GM19023 (cell line): ENCODE results near the gene OR10A3.
A peak's percentile ranks its signal among the peaks of the same experiment; 100 is the strongest.
"Not testable (repeated sequence)": the region's sequence is repeated elsewhere in the genome, so short reads cannot be mapped to it uniquely, and the experiment has no call there.

Experiments used
- ATAC-seq: cut with Tn5 transposase; IDR thresholded peaks from one replicate; pipeline ENCODE4 v1.9.1; 2021; ENCODE audit warnings: mild to moderate bottlenecking, moderate library complexity; ENCODE audit not compliant: unreplicated experiment

Gene OR10A3, protein sequence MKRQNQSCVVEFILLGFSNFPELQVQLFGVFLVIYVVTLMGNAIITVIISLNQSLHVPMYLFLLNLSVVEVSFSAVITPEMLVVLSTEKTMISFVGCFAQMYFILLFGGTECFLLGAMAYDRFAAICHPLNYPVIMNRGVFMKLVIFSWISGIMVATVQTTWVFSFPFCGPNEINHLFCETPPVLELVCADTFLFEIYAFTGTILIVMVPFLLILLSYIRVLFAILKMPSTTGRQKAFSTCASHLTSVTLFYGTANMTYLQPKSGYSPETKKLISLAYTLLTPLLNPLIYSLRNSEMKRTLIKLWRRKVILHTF

DNA sequence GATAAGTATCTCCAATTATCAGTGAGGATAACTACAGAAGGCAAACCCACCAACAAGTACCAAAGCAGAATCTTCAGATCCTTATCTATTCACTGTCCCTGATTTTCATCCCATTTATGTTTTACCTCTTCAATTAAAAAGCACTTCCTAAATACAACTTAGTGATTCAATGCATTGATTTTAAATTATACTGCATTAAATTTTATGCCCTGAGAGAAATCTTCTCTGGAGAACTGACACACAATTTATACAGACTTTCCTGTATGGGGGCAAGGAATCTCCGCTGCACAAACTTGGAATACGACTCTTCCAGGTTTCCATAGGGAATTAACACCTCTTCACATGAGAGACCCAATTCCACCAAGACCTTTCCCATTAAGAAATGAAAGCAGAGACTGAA lies at the start of gene OR10A3:
TSS of gene OR10A3 (minus strand) at position 101 of the 400 bp plus-strand sequence. CDS start 2,188 bp downstream, outside the sequence.
- ATAC-seq = no peak

DNA sequence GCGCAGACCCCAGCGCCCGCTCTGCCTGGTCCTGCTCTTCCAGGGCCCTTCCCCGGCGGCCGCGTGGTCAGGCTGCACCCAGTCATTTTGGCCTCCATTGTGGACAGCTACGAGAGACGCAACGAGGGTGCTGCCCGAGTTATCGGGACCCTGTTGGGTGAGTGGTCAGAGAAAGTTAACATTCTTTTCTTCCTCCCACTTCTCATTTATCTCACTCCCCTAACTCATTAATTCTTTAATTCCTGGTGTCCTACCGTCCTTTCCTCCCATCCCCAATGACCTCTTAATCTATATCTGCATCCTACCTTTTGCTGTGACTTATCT lies 46.0 kb upstream of the OR10A3 start:
- not testable (repeated sequence) for ATAC-seq

DNA sequence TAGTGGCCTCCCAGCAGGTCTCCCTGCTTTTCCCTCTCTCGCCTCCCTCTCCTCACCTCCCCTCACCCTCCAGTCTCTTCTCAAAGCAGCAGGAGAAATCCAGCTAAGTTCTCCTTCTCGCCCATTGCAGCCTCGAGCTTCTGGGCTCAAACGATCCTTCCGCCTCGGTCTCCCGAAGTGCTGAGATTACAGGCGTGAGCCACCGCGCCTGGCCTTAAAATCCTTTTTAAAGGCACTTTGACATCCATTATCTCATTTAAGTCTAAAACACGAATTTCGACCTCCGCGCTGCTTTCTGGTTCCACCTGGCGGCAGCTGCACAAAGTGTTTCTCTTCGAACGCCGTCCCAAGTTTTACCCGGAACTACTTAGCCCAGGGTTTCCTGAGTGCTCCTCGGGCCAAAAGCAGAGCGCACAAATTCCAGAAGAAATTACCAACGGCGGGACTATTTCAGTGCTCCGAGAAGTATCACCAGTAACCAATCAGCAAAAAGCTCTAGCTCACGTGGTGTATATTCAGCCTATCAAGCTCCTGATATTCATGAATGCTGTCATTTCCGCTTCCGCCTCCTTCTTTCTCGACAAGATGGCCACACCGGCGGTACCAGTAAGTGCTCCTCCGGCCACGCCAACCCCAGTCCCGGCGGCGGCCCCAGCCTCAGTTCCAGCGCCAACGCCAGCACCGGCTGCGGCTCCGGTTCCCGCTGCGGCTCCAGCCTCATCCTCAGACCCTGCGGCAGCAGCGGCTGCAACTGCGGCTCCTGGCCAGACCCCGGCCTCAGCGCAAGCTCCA lies 45.5 kb upstream of the OR10A3 start, which contains the start of gene EIF3F:
TSS of gene EIF3F (plus strand) at position 570 of the 792 bp plus-strand sequence. CDS start at position 586, 16 bp downstream.
- peak; percentile 96 for ATAC-seq

DNA sequence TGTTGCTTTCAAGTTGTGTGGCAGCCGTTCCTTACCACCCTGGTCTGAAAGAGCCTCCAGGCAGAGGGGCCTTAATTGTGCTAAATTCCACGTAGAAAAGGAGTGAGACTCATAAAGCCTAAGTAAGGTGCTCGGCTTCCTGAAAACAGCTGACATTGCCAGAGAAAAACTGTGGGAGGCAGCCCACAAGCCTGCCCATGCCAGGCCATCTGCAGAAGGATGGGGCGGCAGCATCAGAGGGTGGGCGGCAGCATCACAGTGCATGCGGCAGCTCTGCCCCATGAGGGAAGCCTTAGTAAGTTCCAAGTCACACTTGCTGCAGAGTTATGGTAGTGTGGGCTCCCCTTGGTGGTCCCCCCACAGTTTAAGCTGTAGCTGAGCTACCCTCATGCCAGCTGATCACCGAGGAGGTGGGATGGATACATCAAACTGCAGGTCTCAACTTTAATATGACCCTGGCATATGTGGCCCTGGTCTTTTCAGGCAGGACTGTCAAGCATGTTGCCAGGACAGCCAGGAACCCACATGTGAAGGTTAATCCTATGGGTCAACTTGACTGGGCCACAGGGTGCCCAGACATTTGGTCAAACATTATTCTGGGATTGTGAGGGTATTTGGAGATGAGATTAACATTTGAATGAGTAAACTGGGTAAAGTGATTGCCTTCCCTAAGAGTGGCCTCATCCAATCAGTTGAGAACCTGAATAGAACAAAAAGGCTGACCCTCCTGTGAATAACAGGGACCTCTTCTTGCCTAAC lies 42.5 kb upstream of the OR10A3 start:
- ATAC-seq = no peak

DNA sequence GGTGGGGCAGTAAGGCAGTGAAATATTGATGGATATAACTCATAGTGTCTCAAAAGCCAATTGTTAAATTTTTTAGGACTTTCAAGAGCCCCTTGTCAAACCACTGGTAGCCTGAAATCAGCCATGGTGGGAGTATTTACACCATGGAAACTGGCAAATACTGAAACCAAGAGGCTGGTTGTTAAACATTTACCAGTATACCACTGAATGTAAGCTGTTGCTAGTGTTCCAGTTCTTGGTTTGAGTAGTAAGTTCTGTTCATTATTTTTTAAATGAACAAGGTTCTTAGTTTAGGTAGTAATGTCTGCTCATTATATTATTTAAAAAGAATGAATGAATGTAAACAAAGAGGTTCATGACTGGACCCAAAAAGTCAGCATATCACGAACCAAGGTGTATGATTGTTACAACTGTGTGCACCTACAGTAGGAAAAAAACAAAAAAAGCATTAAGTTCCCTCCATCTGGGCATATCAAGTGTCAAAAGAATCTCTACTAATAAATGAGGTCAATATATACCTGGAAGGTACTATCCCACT lies 41.1 kb upstream of the OR10A3 start:
- peak; percentile 30 for ATAC-seq

DNA sequence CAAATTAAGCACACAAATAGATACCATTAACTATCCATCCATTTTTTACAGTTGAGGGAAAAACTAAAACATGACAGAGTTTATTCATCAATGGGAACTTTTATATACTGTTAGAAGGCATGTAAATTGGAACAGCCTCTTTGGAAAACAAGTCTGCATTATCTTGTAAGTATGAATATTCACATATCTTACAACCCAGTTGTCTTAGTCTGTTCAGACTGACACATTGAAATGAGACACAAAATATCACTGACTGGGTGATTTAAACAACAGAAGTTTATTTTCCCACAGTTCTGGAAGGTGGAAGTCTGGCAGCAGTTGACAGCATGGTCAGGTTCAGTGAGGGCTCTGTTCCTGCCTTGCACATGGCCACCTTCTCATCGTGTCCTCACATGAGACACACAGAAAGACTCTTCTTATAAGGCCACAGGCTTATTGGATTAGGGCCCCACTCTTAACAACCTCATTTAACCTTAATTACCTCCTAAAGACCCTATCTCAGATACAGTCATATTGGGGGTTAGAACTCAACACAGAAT lies 40.2 kb upstream of the OR10A3 start:
- ATAC-seq = no peak

DNA sequence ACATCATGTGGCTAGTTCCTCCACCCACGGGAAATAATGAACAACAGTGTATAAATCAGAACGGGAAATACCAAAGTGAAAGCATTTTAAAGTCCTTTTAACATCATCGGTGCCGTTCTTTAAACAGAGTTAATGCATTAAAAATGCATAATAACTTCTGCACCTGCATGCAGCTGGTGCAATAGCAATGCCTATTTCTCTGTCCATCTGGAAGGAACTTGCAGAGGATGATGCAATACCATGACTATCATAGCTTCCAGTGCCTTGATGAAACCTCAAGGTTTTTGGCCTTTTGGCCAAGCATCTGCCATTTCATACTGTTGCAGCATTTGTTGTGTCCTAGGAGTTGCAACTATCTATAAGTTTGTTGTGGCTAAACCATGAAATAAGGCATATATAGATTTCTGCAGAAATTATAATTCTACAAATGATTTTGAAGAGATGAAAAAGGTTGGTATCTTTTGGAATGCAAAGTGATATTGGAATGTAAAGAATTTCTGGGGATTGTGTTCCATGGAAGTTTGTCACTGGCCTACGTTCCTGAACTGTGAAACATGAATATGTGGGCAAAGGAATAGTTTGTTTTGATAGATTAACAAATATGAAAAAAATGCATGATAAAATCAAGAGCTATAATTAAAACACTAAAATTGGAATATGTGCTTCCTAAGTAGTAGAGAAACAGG lies 35.9 kb upstream of the OR10A3 start:
- ATAC-seq = no peak

DNA sequence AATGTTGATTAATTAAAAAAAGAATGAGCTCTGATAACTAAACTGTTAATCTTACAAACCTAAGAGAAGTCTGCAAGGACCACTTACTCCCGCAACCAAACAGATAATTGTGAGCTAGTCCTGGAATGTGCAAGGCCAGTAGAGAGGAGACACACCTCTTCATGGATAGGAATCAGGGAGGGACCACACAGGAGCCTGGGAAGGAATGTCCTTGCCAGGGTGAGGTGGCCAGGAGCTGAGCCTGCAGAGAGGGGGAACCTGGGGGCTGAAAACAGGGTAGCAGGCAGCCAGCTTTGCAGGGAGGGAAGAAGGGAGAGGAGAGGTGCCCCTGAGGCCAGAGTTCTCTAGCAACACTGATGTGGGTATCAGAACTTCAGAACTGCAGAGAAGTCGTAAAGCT lies 33.2 kb upstream of the OR10A3 start:
- ATAC-seq = no peak

DNA sequence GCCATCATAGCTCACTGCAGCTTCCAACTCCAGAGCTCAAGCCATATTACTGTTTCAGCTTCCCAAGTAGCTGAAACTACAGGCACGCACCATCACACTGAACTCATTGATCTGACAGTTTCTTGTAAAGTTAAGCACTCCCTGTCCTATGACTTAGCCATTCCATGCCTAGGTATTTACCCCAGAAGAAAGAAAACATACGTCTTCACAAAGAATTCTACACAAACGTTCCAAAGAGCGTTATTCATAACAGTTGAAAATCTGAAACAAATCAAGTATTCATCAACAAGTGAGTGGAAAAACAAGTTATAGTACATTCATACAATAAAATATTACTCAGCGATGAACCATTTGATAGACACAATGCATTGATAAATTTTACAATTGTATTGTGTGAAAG lies 31.5 kb upstream of the OR10A3 start:
- no peak for ATAC-seq

DNA sequence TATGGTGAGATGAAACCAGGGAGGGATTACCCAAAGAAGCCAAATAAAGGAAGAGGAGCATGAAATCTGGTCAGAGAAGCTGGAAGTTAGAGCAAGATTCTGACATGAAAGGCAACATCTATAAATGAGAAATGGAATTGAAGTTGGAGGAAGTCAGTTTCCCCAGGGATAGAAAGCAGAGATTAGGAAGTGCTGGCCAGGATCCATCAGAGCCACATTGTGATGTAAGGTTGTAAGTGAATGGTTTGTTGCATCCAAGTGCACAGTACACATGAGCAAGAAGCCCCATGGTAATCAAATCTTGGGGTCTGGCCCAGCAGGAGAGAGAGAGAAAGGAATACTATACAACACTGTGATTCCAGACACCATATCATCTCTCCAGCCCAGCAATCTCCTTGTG lies 30.3 kb upstream of the OR10A3 start:
- ATAC-seq = no peak

DNA sequence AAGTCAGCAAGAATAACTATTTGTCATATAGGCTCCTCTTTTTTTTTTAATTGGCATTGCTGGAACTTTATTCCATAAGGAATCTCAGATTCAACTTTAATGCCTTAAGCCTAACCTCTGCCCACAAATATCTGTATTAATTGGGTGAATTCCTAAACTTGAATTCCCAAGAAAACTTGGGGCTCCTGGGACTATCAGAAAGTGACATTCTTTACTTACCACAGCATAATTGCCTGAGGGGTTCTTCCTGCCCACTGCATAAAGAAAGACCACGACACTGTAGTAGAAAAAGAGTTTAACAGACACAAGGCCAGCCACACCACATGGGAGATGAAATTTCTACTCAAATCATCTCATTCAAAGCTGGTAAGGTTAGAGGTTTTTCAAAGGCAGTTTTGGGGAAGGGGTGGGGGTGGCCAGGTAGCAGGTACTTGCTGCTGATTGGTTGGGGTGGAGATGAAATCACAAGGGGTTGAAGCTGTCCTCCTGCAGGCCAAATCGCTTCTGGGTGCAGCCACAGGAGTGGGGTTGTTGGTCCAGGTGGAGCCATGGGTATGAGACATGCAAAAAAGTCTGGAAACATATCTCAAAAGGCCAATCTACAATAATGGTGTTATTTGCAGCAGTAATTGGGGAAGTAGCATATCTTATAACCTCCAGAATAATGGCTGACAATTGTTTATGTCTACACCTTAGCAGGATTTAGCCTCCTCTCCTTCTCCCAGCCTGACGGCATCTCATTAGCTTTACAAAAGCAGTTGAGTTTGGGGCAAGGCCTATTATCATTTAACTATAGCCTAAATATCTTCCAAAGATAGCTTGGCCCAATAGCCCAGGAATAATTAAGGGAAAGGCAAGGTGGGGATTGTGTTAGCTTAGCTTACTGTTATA lies 28.5 kb upstream of the OR10A3 start:
- no peak for ATAC-seq

DNA sequence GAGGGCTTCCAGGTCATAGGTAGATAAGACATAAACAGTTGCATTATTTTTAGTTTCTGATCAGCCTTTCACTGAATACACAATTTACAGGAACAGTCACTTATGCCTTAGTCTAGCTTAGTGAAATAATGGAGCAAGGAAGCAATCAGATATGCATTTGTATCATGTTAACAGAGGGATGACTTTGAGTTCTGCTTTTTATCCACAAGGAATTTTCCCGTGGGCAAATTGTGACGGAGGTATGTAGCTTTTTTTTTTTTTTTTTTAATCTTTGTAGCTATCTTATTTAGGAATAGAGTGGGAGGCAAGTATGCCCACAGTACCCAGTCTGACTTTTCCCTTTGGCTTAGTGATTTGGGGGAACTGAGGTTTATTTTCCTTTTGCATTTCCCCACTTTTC lies 27.2 kb upstream of the OR10A3 start:
- ATAC-seq = no peak

DNA sequence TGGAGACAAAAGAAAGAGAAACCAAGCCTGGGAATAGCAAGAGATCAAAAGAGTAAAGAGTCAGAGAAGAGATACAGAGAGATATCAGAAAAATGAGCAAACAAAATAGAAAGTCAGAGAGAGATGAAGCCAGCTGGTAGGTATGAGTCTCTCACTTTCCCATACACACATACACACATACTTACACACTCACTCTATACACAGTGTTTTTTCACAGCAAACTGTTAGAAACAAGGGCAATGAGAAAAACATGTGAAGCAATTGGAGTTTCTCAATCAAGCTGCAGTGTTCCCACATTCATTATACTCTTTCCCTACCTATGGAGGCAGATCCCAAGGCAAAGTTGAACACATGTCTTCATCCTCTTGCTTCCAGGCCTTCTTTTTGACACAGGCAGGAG lies 26.3 kb upstream of the OR10A3 start:
- no peak for ATAC-seq

DNA sequence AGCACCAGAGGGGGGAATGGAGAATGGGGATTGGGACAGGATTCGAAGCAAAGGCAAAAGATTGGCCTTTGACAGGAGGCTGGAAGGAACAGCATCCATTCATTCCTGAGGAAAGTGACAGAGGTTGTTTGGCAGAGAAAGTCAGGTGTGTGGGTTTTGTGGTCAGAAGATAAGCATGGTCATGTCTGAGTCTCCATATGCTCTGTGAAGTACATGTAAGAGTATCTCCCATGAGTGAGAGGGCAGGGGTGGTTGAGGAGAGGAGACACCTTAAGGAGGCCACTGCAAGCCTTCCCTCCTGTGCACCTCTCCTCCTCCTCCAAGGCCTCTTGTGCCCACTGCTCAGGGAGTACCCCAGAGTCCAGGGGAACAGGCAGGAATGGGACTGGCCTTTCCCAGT lies 25.6 kb upstream of the OR10A3 start:
- ATAC-seq = no peak

DNA sequence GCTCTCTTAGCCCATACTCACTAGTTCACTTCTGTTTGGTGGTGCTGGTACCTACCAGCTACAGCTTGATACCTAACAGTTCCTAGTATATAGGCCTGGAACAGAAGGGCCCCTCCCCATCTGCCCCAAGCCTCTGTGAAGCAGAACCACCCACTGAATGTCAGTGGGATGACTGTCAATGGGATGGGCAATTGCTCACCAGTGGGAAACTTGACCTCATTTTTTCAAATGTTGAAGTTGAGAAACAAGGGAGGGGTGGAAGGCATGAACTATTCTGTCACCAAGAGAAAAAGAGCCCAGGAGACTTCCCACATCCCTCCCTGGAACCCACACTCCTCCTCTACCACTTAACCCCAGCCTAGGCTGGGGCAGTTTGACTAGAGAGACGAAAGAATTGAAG lies 23.9 kb upstream of the OR10A3 start, which contains the start of gene NLRP10:
TSS of gene NLRP10 (minus strand) at position 62 of the 400 bp plus-strand sequence. CDS start 1,952 bp downstream, outside the sequence.
- no peak for ATAC-seq

DNA sequence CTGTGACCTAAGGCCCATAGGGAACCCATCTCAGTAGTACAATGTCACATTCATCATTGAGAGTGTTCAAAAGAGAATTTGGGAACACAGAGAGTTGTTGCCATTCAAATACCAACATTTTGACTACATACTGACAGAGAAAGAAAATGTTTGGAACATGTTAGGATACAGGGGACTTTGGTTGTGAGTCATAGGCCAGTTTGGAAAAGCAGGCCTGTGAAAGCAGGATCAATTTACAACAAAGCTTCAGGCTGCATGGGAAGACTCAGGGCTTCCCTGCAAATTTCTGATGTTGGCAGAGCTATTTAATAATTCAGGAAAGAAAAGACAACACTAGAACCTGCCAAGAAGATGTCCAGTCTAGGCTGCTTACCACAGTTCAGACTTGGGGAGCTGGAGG lies 23.4 kb upstream of the OR10A3 start:
- ATAC-seq = no peak

DNA sequence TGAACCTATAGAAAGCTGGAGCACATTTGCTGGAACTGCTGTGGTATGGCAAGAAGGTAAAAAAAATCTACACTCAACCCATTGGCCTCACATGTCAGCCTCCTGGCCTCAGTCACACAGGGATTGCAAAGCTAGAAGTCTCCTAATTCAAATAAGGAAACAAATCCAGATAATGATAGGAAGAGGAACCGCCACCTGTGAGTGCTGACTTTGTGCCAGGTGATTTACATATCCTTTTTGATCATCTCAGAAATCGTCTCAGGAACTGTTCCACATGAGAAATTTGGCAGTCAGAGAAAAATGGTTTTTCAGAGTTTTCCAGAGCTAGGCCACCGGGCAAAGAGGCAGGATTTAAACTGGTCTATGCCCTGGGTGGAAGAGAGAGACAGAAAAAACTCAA lies 22.8 kb upstream of the OR10A3 start:
- ATAC-seq = no peak

DNA sequence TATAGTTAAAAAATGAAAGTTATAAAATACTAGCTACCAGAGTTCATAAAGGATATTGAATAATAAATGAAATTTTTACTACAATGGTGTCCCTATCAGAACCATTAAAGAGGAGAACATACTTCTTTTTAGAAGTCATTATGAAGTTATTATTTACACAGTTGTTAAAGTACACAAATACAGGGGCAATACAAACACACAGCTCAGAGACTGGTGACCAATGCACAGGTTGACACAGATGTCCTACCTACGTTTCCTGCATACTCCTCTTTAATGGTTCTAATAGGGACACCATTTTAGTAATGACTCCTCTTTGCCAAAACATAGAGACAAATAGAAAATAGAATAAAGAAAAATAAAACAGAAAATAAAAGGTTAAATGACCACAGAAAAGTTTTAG lies 13.7 kb upstream of the OR10A3 start:
- ATAC-seq = no peak

DNA sequence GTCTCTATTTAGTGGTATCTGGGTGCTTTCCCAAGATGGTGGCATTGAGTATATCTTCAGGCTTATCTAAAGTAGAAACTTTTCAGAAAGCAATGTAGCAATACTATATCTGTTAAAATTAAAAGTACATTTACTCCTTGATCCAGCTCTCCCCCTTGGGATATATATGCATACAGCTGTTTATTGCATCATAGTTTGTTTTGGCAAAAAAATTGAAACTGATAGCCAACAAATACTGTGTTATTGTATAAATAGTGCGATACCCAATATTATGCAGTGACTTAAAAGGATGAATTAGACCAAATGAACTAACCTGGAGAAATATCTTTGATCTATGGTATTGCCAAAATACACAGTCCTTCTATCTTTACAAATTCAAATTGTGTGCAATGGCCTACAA lies 8.4 kb upstream of the OR10A3 start:
- ATAC-seq = no peak
